NCI-H748 treated with DMSO at 0.1 percent for 48 hours (cell line): ENCODE results near the gene CBX8.
A peak's percentile ranks its signal among the peaks of the same experiment; 100 is the strongest.

Experiments used
- DNase-seq: peaks from one replicate; lab custom pipeline; 2025; lab: John Stamatoyannopoulos, UW

Gene CBX8

DNA sequence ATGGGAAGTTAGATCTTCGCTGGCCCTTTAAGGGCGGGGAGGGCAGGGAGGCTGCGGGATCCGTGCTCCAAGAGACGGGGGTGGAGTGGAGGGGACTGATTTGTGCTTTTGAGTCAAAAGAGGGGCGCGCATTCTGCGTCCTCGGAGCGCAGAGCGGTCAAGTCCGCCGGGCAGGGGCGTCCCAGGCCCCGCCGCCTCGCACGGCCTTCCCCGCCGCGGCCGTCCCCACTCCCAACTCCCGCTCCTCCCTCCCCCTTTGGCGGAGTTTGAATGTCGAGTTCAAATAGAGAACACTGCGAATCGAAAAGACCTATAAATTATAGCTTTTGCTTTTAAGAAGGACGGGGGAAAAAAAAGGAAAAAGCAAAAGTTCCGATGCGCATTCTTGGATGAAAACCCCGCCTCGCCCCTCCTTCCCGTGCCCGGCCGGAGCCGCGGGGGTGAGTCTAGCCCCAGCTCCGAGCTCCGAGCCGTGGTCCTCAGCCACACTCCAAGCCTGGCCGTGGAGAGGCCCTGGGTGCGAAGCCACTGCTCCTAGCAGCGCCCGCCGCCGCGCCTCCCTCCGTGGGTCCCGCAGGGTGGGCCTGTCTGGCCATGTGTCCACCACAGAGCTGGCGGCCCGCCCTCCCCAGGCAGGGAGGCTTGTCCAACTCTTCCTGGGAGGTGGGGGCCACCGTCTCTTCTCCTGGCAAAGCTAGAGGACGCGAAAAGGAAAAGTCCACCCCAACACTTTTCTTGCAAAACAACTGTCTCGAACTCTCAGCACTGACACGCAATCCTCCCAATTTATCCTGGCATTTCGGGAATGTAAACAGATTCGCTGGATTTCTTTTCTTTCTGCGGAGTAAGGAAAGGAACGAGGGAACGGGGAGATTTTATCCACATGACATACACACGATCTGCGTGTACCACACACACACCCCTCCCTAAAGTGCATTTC is 3.6 kb downstream of the CBX8 start:
- no peak for DNase-seq

- DNase-seq, result no peak
Observed at GRCh38 chr17:79792341-79792871, 4.5 kb downstream of the CBX8 start.

GRCh38 chr17:79791735-79792161 is 5.1 kb downstream of the CBX8 start:
- no peak for DNase-seq

DNA sequence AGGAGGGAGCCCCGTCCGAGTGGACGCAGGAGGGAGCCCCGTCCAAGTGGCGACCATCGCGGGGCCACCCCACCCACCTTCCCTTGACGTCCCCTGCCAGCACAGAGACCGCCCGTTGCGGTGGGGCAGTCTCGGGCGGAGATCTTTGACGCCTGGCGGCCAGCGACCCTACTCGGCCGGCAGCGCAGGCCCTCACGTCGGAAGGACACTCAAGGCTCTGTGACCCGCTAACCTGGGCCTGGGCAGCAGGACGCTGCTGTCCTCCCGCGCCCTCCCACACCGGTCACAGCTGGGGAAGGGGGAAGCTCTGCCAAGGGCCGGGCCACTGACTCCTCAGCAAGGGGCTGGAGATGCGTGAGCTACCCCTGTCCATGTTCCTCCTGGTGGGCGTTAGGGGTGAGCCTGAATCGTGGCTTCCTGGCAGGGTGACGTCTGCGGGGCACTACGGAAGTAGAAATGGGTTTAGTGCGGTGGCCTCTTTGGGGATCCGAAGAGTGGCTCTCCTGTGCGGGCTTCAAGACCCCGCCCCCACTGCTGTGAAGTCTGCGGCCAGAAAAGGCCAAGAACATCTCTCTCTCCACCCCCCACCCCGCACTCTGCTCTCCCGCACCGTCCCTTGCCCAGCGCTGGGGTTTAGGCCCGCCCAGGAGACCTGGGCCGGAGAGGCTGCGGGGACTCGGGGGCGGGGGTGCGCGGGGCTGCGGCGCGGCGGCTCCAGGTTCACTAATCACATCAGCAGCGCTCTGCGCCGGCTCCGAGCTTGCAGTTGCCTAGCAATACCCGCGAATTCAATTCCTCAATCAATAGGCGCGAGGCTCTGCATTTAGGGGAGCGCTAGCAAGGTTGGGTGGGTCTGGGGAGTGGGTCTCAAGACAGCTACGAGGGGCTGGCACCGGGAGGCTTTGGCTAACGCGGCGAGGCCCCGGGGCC is 5.8 kb downstream of the CBX8 start:
- DNase-seq, result no peak

DNA sequence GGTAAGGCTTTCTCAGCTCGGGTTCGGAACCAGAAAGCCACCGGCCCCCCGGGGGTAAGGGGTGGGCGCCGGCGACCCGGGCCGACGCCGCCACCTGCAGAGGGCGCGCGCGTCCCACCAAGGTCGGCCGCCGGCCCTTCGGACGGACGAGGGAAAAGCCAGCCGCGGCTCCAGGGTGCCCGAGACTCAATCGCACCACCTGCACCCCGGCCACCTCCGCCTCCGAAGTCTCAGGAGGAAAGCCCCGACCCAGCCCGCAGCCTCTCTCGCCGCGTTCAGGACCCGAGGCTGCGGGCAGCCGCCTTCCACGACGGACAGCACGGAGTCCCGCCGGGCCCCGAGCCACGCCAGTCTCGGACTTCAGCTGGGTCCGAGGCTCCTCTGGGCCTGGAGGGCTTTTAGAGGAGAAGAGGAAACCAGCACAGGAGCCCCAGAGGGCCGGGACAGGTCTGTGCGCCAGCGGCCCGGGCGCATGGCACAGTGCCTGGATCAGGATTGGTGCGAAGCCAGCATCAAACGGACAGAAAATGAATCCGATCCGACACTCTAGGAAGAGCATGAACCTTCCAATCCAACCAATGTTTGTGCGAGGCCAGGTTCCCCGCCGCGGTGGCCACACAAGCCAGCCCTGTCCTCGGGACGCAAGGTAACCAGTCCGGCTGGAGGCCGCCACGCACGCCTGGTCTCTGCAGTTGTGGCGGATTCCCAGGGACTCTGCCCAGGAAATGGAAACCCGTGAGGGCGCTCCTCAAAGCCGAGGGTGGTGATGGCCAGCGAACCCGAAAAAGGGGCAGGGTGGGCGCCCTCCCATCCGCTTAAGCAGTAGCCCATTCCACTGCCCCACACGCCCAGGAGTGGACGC is 6.7 kb downstream of the CBX8 start:
- DNase-seq, result peak; percentile 1

- no peak for DNase-seq
Observed at GRCh38 chr17:79788989-79789942, 7.6 kb downstream of the CBX8 start.

DNA sequence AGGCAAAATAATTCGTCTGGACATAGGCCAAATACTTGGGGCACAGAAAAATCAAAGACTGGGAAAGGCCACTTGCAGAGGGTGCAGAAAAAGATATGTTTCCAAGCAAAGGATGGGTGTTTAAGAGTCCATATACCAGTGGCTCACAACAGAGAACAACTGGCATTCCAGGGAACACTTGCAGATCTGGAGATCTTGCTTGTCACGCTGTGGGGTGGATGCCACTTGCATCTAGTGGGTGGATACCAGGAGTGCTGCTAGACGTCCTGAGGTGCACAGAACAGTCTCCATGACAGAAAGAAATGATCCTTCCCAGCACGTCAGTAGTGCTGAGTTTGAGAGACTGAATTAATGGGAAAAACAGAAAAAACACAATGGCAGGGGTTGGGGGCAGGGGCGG is 8.4 kb downstream of the CBX8 start:
- no peak for DNase-seq

DNA sequence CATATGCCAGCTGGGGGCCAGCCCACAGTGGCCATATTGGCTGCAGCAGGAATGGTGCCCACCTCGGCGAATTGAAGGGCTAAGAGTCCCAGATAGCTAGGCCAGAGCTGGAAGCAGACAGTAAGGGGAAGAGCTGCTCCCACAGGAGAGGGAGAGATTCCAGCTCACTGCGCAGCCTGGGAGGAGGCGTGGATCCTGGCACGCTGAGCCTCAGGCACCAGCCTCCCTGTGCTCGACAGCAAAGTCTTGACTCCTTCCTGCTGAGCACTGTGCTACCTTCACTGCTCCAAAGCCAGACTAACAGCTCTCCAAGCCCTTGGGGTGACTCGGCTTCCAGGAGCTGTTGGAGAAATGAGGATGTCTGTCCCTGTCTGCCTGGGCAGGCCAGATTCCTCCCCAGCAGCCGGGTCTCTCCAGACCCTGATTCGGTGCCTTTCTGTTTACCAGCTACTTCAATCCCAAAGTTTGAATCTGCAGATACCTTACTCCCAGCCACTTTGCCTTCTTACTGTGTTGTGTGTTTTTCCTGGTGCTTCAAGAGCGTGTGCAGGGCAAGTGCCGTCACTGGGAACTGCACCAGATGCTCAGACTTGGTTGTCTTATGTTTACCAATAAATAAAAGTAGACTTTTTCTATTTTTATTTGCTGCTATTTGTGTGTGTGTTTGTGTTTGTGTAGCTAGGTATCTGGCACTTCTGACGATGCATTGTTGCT is 9.8 kb downstream of the CBX8 start:
- no peak for DNase-seq

DNA sequence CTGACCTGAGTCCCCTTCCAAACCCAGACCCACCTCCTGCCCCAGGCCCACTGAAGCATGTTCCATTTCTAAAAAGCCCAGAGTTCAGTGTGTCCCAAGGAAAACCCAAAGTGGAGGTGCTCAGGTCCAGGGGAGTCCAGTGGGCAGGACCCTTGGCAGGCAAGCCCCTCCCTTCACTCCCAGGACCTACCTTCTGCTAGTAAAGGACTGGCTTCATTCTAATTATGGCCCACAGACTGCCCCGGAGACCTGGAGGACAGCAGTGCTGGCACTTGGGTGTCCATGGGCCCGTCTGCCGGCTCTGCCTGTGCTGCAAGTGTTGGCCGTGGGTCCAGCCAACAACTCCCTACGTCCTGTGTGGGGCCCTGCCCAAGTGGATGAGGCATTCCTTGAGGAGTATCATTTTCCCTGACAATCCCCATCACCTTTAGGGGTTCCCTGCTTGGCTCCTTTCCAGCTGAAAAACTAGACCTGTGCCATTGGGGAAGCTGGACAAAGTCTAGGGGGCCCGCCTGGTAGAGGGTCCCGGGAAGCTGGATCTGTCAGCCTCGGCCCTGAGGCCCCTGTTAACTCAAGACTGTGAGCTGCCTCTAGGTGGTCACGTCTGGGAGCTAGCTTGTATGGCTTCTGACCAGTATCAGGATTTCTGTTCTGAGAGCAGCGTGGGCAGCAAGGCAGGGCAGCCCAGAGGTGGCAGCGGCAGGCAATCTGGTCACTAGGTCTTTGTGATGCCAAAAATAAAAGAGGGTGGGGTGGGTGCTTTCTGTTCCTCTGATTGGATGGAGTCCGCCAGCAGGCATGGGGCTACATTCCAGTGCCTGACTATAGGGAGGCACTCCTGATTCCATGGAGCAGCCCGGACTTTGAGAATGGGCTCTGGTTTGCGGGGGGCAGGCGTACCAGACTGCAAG is 10.7 kb downstream of the CBX8 start:
- no peak for DNase-seq

DNA sequence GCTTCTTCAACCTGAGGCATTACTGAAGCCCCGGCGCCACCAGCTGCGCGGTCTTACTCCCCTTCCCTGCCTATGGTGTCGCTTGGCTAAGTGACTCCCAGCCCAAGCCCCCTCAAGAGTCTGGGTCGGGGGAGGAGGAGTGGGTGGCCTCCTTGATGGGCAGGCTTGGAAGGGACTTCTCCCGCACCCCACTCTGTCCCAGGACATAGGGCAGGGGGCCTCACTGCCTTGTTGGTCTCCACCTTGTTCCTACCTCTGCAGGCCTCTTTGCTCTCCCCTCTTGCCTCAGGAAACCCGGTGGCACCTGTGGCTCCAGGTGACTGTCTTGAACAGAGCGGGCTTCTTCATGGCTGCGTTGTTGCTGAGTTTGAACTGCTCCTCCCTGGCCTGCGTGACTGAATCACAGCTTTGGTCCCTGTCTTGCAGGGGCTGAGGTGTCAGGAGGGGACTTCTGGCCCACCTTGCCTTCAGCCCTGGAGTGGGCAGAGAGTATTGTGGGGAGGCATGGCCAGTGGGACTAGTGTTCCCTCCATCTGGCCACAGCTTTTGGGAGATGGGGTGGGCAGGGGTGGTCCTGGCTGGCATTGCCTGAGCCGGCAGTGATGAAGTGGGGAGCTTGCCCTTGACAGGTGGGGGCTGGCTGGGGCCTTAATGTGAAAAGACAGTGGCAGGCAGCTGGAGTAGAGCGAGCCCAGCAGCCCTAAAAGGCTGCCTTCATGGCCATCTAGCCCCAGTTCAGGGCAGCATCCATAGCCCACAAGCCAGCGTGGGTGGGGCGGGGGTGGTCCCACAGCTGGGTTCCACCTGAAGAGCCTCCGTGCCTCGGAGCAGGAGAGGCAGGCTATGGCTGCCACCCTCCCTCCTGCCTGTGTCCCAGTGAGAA is 11.6 kb downstream of the CBX8 start:
- DNase-seq, result no peak

DNA sequence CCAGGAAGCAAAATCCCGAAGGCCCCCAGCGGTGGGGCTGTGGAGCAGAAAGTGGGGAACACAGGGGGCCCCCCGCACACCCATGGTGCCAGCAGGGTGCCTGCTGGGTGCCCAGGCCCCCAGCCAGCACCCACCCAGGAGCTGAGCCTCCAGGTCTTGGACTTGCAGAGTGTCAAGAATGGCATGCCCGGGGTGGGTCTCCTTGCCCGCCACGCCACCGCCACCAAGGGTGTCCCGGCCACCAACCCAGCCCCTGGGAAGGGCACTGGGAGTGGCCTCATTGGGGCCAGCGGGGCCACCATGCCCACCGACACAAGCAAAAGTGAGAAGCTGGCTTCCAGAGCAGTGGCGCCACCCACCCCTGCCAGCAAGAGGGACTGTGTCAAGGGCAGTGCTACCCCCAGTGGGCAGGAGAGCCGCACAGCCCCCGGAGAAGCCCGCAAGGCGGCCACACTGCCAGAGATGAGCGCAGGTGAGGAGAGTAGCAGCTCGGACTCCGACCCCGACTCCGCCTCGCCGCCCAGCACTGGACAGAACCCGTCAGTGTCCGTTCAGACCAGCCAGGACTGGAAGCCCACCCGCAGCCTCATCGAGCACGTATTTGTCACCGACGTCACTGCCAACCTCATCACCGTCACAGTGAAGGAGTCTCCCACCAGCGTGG is 12.4 kb downstream of the CBX8 start:
- DNase-seq, result no peak

- no peak for DNase-seq
Observed at GRCh38 chr17:79783891-79784290, 13.0 kb downstream of the CBX8 start.

- DNase-seq, result no peak
Observed at GRCh38 chr17:79781736-79782575, 14.9 kb downstream of the CBX8 start.

DNA sequence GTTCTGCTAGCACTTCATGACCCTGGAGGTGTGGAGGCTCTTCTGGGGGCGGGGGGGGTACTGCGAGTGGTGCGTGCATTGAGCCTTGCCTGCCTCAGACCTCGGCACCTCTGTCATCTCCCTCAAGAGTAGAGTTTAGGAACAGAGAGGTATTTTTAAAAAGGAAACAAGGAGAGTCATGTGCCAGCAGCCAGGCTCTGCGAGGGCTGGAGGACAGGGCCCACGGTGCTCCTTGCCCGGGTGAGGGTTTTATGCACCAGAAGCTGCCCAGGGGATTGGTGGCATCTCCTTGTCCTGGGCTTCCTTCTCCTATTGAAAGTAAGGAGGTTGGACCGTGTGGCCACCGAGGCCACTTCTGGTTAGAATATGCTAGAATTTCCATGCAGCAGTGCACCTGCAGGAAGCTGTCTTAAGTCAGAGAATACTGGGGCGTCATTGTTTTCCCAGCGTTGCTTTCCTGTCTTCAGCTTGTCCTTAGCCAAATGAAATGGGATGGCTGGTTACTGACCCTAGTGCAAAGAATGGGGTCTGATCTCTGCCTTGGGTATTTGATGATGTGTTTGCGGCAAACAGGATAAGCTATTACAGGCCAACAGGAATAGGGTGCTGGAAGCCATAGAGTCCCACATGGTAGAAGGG is 15.7 kb downstream of the CBX8 start:
- DNase-seq, result no peak

DNA sequence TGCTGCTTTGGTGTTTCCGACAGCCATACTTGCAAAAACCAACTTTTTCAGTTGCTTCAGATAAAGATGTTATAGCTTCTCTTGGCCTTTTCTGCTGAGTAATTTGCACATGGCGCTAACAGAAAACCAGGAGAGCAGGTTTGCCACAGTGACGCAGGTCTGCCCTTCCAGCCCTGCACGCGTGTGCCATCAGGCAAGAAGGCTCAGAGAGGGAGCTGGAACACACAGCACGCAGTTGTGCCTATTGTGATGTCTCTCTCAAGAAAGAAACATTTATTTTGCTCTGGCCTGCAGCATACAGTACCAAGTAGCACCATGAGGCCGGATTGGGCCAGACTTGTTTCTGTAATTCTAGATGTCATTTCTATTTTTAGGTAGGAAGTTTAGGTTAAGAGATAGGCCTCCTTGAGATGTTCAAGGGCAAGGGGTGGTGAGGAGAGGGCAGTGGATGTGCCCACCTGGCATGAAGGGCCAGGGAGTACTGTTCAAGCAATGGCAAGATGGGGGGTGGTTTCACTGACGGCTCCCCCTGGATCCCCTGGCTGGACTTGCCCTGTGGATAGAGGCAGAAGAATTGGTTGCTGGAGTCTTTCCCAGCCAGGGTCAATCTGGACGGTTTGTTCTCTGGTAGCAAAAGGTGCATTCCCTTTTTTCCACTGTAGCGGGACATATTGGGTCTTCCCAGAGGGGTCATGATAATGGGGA is 17.1 kb downstream of the CBX8 start:
- DNase-seq, result no peak
